GM18870 (cell line): ENCODE data around the gene SPACA4.
A peak's percentile ranks its signal among the peaks of the same experiment; 100 is the strongest.

Experiments
- ATAC-seq: cut with Tn5 transposase; IDR thresholded peaks from one replicate; pipeline ENCODE4 v1.9.1; 2021; ENCODE audit warnings: moderate library complexity; ENCODE audit not compliant: unreplicated experiment

Gene SPACA4

GRCh38 chr19:48633148-48634035 lies 26.9 kb downstream of the SPACA4 start:
- ATAC-seq, result no peak

GRCh38 chr19:48634036-48634342 lies 27.4 kb downstream of the SPACA4 start:
- ATAC-seq, result no peak

DNA sequence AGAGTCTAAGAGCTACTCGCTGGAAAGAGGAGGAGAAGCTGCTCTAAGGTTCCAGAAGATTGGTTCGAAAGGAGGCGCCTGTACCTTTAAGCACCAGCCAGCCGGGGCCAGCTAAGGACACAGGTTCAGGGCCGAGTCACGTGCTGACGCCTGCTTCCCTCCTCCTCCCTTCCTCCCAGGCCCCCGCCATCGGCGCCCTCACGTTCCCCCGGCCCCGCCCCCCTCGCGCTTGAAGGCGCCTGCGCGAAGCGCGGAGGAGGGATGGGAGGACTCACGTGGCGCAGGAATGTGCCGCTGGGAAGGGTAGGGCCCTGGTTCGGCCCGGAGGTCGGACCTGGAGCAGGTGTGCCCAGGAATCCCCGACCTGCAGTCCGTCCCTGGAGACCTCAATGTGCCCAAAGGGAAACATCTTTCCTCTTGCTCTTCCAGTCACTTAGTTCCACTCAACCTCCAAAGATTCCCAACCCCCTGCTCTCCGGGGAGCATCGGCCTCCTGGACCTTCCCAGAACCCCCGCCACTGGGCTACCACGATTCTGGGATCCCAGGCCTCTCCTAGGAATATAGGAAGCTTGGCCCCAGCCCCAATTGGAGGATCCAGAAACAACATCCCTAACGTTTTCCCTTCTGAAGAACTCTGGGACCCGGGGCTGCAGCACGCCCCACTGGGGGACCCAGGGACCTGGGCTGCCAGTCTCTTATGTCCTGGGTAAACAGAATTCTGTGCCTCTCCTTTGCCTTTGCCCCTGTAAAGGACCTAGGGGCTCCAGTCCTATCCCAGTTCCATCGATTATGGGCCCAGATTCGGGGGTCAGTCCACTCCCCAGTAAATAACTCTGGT lies 28.1 kb downstream of the SPACA4 start:
- ATAC-seq, result peak; percentile 27

DNA sequence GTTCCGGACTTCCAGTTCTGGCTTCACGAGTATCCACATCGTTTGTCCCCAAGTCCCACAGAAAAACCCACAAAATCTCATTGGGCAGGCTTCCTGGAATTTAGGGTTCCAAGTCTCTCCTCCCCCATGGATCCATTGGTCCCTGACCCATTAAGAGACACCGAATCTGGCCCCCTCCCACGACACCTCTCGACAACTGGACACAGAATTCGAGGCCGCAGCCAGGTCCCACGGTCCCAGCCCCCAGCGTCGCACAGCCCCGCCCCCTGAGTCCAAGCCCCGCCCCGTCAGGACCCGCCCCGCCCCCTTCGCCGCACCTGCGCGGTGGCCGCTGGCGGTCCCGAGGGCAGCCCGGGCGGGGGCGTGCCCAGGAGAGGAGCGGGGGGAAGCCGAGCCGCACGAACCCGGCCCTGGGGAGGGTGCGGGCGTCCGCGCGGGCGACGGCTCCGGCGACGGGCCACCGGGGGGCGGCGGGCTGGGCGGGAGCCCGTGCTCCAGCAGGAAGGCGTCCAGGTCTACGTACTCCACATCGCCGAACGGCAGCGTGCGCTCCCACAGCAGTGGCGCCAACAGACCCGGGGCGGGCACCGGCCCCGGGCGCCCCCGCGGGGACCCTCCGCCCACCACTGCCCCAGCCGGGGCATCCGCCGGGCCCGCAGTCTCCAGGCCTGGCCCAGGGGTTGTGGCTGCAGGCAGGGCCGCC lies 28.9 kb downstream of the SPACA4 start:
- no peak for ATAC-seq

- ATAC-seq, result no peak
Observed at GRCh38 chr19:48635966-48636858, 29.7 kb downstream of the SPACA4 start.

DNA sequence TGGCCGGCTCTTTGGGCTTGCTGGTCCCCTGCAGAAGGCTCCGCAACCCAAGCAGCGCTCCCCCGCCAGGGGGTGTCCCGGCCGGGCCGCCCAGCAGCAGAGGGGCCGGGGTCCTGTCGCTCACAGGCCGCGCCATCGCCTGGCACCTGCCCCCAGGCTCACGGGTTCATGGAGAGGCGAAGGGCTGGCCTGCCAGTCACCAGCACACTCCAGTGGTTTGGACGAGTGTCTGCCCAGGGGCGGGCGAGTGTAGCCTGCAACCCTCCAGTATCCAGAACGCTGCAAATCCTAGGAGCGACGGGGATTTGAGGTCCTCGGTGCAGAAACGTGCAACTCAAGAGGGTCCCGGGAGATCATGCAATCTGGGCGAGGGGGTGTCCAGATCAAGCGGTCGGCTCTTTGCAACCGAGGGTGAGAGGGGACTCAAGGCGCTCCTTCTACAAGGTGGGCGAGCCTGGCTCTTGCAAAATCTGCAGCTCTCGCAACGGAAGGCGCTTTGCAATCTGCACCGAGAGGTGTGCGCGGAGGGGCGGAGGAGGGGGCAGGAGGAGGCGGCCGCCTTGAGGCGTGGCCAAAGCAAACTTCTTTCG lies 30.4 kb downstream of the SPACA4 start, which contains the start of gene DBP:
DBP (minus strand) TSS at position 521 of the 590 bp plus-strand sequence; CDS start at position 136, 385 bp downstream.
- ATAC-seq, result no peak

DNA sequence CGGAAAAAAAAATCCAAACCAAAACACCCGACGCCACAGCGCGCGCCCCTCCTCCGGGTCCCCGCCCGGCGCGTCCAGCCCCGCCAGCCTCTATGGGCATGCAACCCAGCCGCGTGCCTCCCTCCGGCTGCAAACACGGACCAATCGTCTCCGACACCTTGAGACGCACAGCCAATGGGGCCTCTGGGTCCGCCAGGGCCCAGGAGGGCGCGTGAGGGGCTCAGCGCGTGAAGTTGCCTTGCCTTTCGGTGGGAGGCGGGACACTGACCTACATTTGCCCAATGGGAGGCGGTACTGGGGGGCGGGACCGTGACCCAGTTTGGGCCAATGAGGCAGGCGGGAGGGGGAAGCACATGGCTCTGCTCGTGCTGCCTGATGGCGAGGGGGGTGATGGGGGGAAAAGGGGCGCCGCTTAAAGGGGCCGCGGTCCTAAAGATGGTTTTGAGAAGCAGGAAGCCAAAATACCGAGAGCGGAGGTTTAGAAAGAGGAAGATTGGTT lies 31.0 kb downstream of the SPACA4 start:
- ATAC-seq, result peak; percentile 71

GRCh38 chr19:48637948-48638830 lies 31.6 kb downstream of the SPACA4 start:
- ATAC-seq, result peak; percentile 11

DNA sequence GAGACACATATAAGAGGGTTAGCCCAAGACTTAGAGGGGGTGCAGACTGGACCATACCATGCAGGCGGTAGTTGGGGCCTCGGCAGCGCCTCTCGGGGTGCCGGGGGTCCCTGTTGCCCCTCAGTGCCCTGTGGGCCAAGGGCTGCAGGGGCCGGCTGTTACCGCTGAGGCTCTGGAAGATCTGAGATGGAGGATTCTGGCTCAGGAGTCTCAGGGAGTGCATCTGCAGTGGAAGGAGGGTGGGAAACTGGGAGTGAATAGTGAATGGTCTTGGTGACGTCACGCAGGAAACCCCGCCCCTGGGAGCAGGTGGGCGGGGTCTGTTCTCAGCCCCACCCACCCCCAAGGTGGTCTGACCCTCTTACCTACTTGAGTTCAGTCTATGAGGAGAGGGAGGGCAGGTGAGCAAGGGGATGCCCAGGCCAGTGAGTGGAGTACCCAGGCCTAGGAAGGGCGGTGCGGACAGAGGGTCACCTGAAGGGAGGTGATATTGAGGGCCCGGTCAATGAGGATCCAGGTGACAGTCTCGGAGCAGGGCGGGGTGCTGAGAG lies 32.4 kb downstream of the SPACA4 start:
- ATAC-seq, result no peak

- no peak for ATAC-seq
Observed at GRCh38 chr19:48639483-48640375, 33.2 kb downstream of the SPACA4 start.

DNA sequence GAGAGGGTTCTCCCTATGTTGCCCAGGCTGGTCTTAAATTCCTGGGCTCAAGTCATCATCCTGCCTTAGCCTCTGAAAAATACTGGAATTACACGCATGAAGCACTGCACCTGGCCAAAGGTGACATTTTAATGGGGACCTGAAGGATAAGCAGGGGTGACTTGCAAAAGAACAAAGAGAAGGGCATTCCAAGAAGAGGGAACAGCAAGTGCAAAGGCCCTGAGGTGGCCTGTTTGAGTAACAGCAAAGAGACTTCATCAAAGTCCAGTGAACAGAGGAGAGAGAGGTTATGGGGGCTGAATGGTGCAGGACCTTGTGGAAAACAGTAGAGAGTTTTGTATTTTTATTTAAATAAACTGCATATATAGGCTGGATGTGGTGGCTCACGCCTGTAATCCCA lies 35.3 kb downstream of the SPACA4 start:
- ATAC-seq, result no peak

DNA sequence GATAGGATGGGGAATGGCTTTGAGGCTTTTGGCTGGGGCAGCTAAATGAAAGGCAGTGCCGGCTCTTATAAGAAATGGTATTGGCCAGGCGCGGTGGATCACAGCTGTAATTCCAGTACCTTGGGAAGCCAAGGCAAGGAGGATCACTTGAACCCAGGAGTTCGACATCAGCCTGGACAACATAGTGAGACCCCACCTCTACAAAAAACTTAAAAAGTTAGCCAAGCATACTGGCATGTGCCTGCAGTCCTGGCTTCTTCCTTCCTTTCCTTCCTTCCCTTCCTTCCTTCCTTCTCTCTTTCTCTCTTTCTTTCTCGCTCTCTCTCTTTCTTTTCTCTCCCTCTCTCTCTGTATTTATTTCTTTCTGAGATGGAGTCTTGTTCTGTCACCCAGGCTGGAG lies 36.3 kb downstream of the SPACA4 start:
- no peak for ATAC-seq

- ATAC-seq, result no peak
Observed at GRCh38 chr19:48644355-48644754, 37.8 kb downstream of the SPACA4 start.

- no peak for ATAC-seq
Observed at GRCh38 chr19:48644839-48645619, 38.5 kb downstream of the SPACA4 start.

DNA sequence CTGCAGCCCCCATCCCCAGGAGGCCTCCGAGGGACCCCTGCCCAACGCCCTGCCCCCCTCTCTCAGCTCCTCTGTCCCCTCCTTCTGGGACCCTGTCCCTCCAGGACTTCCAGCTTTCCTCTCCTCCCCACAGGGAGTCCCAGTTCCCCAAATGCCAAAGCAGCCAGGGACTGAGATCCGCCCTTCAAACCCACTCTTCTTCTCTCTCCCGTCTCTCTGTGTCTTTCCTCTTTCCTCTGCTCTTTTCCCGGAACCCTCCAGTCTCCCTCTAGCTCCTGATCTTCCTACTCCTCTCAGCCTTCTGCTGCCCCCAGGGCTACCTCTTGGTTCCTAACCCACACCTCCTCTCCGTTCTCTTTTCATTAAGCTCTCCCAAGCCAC lies 39.1 kb downstream of the SPACA4 start:
- no peak for ATAC-seq

DNA sequence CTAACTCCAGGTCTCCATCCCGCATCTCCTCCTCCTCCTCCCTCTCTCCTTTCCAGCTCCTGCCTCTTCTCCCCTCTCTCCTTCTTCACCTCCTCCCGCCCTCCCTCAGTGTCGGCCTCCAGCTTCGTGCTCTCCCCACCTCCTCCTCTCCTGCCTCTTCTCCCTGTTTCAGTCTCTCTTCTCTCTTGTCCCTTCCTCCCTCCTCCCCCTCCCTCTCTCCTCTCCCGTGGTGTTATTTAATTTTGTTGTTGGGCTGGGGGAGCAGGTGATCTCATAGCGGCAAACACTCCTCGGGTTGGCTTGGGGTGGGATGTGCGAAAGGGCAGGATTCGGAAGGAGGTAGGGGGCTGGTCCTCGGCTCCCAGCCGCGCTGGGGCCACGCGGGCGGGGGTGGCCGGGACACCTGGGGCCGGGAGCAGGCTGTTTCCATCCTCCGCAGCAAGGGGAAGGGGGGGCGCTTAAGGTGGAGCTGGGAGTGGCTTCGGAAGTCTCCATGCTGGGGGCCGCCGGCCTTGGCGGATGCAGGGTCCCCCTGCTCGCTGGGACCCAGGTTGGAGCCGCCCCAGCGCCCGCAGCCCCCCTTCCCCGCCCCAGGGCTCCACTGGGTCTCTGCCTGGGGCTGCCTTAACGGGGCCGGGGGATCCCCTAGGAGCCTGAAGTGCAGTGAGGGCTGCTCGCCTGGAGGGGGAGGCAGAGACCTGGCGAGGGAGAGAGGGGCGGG lies 39.6 kb downstream of the SPACA4 start, which contains the start of gene CA11:
CA11 (minus strand) TSS at position 187 of the 721 bp plus-strand sequence. CDS start 555 bp downstream, outside the sequence.
- ATAC-seq, result no peak
